AG04450 (cell line): ENCODE measurements around the gene AGPAT1. TPM values are rescaled to one million over a fixed set of nuclear protein-coding genes. Genes with fewer than 3 reads are reported as not detected.
"Not testable (repeated sequence)": the region's sequence is repeated elsewhere in the genome, so short reads cannot be mapped to it uniquely, and the experiment has no call there.

Experiments used
- CTCF ChIA-PET: fragments of 300-600, 350-600 bp; formaldehyde crosslinking; extraction: SDS; loops from one replicate; lab custom pipeline; 2022; ENCODE audit warnings: antibody characterized with exemption, inconsistent platforms; lab: Charles Lee
- POLR2A ChIA-PET: fragments of 350-600 bp; formaldehyde crosslinking; extraction: SDS; loops from one replicate; lab custom pipeline; 2021; ENCODE audit warnings: antibody characterized with exemption, inconsistent platforms; lab: Yijun Ruan, JAX
- DNase-seq: peaks from one replicate; pipeline ENCODE4 v3.0.0-alpha.2; 2011; ENCODE audit warnings: low read depth, low spot score
- H3K27ac ChIP-seq: one replicate; pipeline ENCODE4 v1.5.1; 2012; ENCODE audit warnings: low read depth, low read length, control low read depth
- H3K27me3 ChIP-seq: one replicate; pipeline ENCODE4 v1.6.0; 2012; ENCODE audit warnings: low read length; ENCODE audit not compliant: control insufficient read depth, insufficient read depth
- H3K4me3 ChIP-seq: 2 replicates; pipeline ENCODE4 v1.5.1; 2011; ENCODE audit warnings: mild to moderate bottlenecking, low read depth, low read length, control low read depth
- H3K9me3 ChIP-seq: 2 replicates; pipeline ENCODE4 v1.5.1; 2012; ENCODE audit warnings: low read length; ENCODE audit not compliant: control insufficient read depth, insufficient read depth
- polyA plus RNA-seq: library from polyadenylated mRNA; depleted of rRNA; stranded (reverse); fragments of >200 nt; gene quantifications from 2 replicates; pipeline ENCODE4 v1.2.3, GENCODE V29; 2011
- TF ChIP-seq, protein P1 (sequence below): IDR thresholded peaks from 2 replicates; pipeline ENCODE4 v1.5.1; 2011; ENCODE audit warnings: low read depth, low read length, control low read depth, inconsistent platforms

The AGPAT1 gene
- polyA plus RNA-seq, 1 experiment: 97.1 TPM

DNA sequence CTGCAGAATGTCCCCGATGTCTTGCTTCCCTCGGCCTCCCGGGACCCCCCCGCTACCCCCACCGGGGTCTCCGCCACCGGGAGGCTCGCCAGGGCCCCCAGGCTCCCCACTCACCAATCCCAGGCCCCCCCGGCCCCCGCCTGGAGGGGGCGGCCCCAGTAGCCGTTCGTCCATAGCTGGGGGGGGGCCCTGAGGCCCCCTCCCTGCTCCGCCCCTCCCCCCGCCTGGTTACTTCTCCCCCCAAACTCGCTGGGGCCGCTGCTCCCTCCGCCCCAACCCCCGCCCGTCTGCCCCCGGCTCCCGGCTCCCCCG is 13.8 kb upstream of the AGPAT1 start:
- ChIA-PET CTCF (no interaction called here), POLR2A (interaction anchor here (1.0 to 1.6 kb wide), 3 partner anchors 10 to 60 kb away, joined by 4 to 11 read pairs (median 4); partner anchors contain the start of gene FKBPL)
- DNase-seq: no peak
- Histone ChIP-seq H3K4me3 (peak overlapping the region; percentile 82), H3K9me3 (peaks cover 4% of the 10 kb centered on the region; the same call in 1 of the 2 replicates), H3K27me3 (no peaks in the 10 kb centered on the region), H3K27ac (no peak overlapping the region)
- TF ChIP-seq, protein P1, sequence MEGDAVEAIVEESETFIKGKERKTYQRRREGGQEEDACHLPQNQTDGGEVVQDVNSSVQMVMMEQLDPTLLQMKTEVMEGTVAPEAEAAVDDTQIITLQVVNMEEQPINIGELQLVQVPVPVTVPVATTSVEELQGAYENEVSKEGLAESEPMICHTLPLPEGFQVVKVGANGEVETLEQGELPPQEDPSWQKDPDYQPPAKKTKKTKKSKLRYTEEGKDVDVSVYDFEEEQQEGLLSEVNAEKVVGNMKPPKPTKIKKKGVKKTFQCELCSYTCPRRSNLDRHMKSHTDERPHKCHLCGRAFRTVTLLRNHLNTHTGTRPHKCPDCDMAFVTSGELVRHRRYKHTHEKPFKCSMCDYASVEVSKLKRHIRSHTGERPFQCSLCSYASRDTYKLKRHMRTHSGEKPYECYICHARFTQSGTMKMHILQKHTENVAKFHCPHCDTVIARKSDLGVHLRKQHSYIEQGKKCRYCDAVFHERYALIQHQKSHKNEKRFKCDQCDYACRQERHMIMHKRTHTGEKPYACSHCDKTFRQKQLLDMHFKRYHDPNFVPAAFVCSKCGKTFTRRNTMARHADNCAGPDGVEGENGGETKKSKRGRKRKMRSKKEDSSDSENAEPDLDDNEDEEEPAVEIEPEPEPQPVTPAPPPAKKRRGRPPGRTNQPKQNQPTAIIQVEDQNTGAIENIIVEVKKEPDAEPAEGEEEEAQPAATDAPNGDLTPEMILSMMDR: no peak

DNA sequence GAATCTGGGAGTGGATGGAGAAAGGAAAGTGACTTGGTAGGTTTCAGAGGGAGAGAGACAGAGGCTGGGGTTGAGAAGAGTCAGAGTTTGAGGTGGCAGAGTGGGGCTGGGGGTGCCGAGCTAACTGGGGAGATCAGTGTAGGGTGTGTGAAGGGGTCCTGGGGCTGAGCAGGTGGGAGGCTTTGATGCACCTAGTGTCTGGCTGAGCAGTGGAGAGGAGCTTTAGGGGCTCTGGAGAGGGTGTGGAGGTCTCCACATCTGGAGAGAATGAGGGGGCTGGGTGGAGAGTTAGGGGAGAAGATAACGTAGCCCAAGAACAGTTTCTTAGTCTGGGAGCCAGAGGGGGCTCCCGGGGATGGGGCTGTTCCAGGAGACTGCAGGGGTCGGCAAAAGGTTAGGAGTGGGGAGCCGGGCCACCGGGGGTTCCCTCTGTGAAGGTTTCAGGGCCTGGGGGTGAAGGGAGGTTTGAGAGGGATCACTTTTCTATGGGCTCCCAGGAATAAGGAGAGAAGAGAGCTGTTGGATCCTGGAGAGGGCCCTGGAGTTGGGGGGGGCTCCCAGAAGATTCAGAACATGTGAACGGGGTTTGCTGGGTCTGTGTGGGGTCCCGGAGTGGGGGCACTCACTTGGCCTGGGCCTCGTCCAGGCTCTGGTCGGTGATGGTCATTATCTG is 13.3 kb upstream of the AGPAT1 start:
- peak overlapping the region; percentile 82 for H3K4me3 ChIP-seq
- H3K27me3 ChIP-seq: no peaks in the 10 kb centered on the region
- ChIA-PET POLR2A (interaction anchor here (1.6 kb wide), 1 partner anchor 12 kb away, joined by 11 read pairs; no protein-coding TSS in a partner anchor), CTCF (interaction anchor here (0.9 kb wide), 1 partner anchor 71 kb away, joined by 4 read pairs; no protein-coding TSS in a partner anchor)
- TF ChIP-seq, protein P1: no peak
- H3K27ac ChIP-seq: peak overlapping the region; percentile 47
- peaks cover 4% of the 10 kb centered on the region; the same call in 1 of the 2 replicates for H3K9me3 ChIP-seq
- DNase-seq: no peak

DNA sequence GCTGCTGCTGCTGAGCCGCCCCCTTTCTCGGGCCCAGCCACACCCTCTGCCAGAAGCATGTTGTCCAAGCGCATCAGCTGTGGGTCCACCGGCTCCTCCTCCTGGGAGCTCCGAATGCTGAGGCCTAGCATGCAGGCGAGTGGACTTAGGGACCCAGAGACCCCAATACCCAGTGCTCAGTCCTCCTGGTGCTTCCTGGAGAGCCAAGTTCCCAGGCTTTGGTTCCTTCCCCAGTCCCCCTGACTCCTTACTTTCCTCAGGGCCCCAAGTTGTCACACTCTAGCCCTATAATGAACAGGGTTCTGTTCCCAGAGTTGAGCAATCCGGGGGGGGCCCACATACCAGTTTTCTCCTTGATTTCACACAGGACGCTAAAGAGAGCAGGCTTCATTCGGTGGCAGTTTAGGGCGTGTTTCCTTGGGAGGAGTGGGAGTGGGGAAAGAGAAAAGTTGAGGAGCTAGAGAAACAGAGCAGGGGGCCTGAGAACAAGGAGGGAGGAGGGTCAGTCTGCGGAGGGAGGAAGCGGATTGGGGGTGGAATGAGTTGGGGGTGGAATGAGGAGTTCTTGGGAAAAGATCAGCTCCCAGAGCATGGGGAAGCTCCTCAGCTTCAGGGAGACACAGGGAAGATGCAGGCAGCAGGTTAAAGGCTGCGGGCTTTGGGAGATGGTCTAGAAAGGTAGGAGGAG is 12.6 kb upstream of the AGPAT1 start:
- ChIA-PET CTCF (interaction anchor here (0.6 to 0.9 kb wide), 2 partner anchors 44 to 70 kb away, joined by 4 to 5 read pairs; no protein-coding TSS in a partner anchor), POLR2A (interaction anchor here (0.5 to 1.6 kb wide), 2 partner anchors 11 to 354 kb away, joined by 3 to 11 read pairs; no protein-coding TSS in a partner anchor)
- peaks cover 4% of the 10 kb centered on the region; the same call in 1 of the 2 replicates for H3K9me3 ChIP-seq
- H3K27ac ChIP-seq: peak overlapping the region; percentile 61
- peak overlapping the region; percentile 82 for H3K4me3 ChIP-seq
- no peak for DNase-seq
- TF ChIP-seq, protein P1: no peak; the same call in 1 of the 2 replicates
- no peaks in the 10 kb centered on the region for H3K27me3 ChIP-seq

DNA sequence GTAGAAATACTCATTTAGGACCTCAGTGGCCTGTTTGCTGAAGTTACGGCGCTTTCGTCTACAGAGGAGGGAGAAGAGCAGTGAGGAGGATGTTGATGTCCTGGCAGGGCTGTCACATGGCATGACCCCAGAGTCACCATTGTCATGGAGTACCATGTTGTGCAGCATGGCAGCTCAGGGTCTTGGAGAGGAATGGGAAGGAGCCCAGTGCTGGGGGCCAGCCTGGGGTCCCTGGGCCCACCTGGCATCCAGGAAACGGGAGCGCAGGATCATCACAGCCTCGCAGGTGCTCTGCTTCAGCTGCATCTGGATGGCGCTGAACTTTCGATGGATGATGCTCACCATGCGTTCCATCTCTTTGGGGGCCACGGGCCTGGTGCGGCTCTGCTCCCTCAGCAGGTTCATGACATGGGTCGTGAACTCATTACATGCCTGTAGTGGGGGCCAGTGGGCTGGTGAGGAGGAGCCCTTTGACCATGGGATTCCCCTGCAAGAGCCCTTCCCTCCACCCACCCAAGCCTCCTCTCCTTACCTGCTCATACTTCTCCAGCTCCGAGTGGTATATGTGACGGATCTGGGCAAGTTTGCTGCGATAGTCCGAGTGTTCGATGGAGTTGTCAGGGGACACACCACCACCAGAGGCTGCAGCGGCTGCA is 12.0 kb upstream of the AGPAT1 start:
- peak overlapping the region; percentile 82 for H3K4me3 ChIP-seq
- not testable (repeated sequence) for H3K9me3 ChIP-seq, DNase-seq, H3K27me3 ChIP-seq, H3K27ac ChIP-seq
- TF ChIP-seq, protein P1: 0 out of 2 replicates have a peak, but pooled peaks have one; percentile 3
- CTCF ChIA-PET: interaction anchor here (0.6 kb wide), 1 partner anchor 45 kb away, joined by 5 read pairs; no protein-coding TSS in a partner anchor
- POLR2A ChIA-PET: interaction anchor here (0.5 to 0.9 kb wide), 2 partner anchors 11 to 354 kb away, joined by 3 to 4 read pairs; no protein-coding TSS in a partner anchor
